Measurements from ENCODE around the gene SDHB. TPM values are rescaled to one million over a fixed set of nuclear protein-coding genes. Genes with fewer than 3 reads are reported as not detected.

Gene SDHB
- polyA plus RNA-seq, 3 donors = 116 to 275 (median 241) TPM

DNA sequence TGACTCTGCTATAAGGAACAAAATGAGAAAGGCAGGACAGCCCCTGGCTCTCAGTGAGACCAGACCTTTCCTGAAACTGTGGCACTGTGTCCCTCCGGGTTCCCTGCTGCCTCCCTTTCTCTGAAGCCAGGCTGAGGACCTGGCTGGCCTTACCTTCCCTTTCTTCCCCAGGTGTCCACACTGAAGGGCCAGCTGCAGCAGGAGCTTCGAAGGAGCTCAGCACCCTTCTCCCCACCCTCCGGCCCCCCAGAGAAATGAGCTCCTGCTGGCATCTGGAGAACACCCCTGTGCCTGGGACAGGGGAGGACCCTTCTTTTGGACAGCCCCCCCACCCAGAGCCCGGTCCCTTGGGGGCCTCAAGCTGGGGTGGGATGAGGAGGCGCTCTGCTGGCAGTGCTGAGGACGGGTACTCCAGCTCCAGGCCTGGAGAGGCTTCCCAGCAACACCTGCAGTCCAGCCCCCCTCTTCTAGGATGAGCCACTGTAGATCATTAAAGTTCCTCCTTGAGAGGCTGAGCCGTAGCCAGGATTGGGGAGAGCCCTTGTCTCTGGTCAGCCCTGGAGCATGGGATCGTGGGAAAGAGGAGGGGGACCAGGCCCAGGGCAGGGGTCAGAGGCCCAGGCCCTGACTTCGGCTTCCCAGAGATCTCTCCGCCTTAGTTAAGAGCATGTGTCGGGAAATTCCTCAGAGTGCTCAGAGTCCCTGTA lies 81.5 kb downstream of the SDHB start:
- H3K27ac ChIP-seq (ENCODE audit: low read depth in 1 of 2, low read length in 2 of 2) = no peak overlapping the region
- H4K20me1 ChIP-seq (ENCODE audit: insufficient read depth, low read length) = no peaks in the 10 kb centered on the region
- Mint-ChIP-seq H3K36me3 (peaks cover 3 to 6% of the 10 kb centered on the region in 2 donors), H3K4me1 (no peaks in the 10 kb centered on the region), H3K27ac (peak overlapping the region in 1 of 7 donors; percentile 13), H3K27me3 (ENCODE audit: low read depth in 3 of 3) (peaks cover 0 to 3% (median 1%) of the 10 kb centered on the region in 3 donors), H3K4me3 (no peak overlapping the region), H3K9me3 (no peaks in the 10 kb centered on the region)
- TF ChIP-seq, protein P1, sequence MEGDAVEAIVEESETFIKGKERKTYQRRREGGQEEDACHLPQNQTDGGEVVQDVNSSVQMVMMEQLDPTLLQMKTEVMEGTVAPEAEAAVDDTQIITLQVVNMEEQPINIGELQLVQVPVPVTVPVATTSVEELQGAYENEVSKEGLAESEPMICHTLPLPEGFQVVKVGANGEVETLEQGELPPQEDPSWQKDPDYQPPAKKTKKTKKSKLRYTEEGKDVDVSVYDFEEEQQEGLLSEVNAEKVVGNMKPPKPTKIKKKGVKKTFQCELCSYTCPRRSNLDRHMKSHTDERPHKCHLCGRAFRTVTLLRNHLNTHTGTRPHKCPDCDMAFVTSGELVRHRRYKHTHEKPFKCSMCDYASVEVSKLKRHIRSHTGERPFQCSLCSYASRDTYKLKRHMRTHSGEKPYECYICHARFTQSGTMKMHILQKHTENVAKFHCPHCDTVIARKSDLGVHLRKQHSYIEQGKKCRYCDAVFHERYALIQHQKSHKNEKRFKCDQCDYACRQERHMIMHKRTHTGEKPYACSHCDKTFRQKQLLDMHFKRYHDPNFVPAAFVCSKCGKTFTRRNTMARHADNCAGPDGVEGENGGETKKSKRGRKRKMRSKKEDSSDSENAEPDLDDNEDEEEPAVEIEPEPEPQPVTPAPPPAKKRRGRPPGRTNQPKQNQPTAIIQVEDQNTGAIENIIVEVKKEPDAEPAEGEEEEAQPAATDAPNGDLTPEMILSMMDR (IDR thresholded peaks at IDR 0.05) = no peak
- no peak for DNase-seq
- no peak overlapping the region for H2AFZ ChIP-seq (ENCODE audit: insufficient read depth, low read depth, low read length, poor library complexity, severe bottlenecking)
- 89% methylated on average over 6 of the region's 11 CpGs for WGBS (ENCODE audit: insufficient coverage)
- H3K4me2 ChIP-seq (replicated peaks; ENCODE audit: extremely low read depth, low read length, poor library complexity, severe bottlenecking) = no peak overlapping the region
- H3K4me3 ChIP-seq (replicated peaks in 1 of 3; ENCODE audit: low read depth in 2 of 3, low read length in 3 of 3) = no peak overlapping the region
- no peaks in the 10 kb centered on the region for H3K79me2 ChIP-seq (ENCODE audit: insufficient read depth, low read length)
- intact Hi-C loops (cut with micrococcal nuclease) = no loop called here
- peaks cover 0 to 4% of the 10 kb centered on the region in 2 donors for H3K36me3 ChIP-seq (replicated peaks in 1 of 2; ENCODE audit: control insufficient read depth in 1 of 2, insufficient read depth in 2 of 2, low read length in 2 of 2)
- H3K9ac ChIP-seq (ENCODE audit: insufficient read depth, low read length, poor library complexity, severe bottlenecking) = no peak overlapping the region
- H3K9me3 ChIP-seq (replicated peaks in 1 of 2; ENCODE audit: control insufficient read depth in 1 of 2, insufficient read depth in 1 of 2, low read length in 2 of 2) = no peaks in the 10 kb centered on the region
- no peaks in the 10 kb centered on the region for H3K4me1 ChIP-seq (ENCODE audit: control insufficient read depth in 1 of 2, insufficient read depth in 2 of 2, low read length in 2 of 2)
- no peaks in the 10 kb centered on the region for H3K27me3 ChIP-seq (ENCODE audit: control insufficient read depth in 2 of 2, insufficient read depth in 2 of 2, low read length in 2 of 2)

DNA sequence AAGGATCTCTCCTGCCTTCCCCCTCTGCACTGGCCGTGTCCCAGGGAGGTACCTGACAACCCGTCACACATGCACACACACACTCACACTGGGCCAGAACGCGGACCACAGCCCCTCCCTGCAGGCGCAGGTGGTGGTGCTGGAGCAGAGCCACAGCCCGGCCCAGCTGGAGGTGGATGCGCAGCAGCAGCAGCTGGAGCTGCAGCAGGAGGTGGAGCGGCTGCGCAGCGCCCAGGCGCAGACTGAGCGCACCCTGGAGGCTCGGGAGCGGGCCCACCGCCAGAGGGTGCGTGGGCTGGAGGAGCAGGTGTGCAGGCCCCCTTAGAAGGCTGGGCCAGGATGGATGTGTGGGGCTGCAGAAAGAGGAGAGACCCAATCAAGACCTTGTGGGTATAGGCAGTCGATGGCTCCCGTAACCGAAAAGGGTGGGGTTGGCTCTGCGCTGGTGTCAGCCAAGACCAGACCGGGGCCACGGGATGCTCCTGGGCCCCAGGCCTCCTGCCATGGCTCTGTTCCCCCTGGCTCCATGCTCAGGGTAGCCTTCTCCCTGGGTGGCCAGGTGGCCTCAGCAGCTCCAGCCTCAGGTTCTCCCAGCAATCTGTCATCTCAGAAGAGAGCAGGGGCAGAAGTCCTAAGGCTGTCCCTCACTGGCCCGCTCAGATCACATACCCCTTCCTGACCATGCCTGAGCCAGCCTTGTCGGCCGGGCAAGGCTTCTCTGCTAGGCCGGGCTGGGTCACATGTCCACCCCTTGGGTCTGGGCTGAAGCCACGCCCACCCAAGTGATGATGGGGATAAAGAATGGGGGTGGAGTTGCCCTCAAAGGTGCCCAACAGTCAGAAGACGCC lies 82.3 kb downstream of the SDHB start:
- no peaks in the 10 kb centered on the region for H3K4me1 ChIP-seq (ENCODE audit: control insufficient read depth in 1 of 2, insufficient read depth in 2 of 2, low read length in 2 of 2)
- Mint-ChIP-seq H3K27me3 (ENCODE audit: low read depth in 3 of 3) (peaks cover 0 to 2% (median 1%) of the 10 kb centered on the region in 3 donors), H3K4me3 (no peak overlapping the region), H3K4me1 (no peaks in the 10 kb centered on the region), H3K27ac (peak overlapping the region in 1 of 7 donors; percentile 13), H3K9me3 (no peaks in the 10 kb centered on the region), H3K36me3 (peaks cover 3 to 6% of the 10 kb centered on the region in 2 donors)
- no peak overlapping the region for H3K4me2 ChIP-seq (replicated peaks; ENCODE audit: extremely low read depth, low read length, poor library complexity, severe bottlenecking)
- TF ChIP-seq, protein P1 (IDR thresholded peaks at IDR 0.05) = no peak
- H3K79me2 ChIP-seq (ENCODE audit: insufficient read depth, low read length) = no peaks in the 10 kb centered on the region
- no peaks in the 10 kb centered on the region for H3K27me3 ChIP-seq (ENCODE audit: control insufficient read depth in 2 of 2, insufficient read depth in 2 of 2, low read length in 2 of 2)
- H3K4me3 ChIP-seq (replicated peaks in 1 of 3; ENCODE audit: low read depth in 2 of 3, low read length in 3 of 3) = no peak overlapping the region
- H3K9ac ChIP-seq (ENCODE audit: insufficient read depth, low read length, poor library complexity, severe bottlenecking) = no peak overlapping the region
- intact Hi-C loops (cut with micrococcal nuclease) = no loop called here
- H2AFZ ChIP-seq (ENCODE audit: insufficient read depth, low read depth, low read length, poor library complexity, severe bottlenecking) = no peak overlapping the region
- no peak for DNase-seq
- H3K36me3 ChIP-seq (replicated peaks in 1 of 2; ENCODE audit: control insufficient read depth in 1 of 2, insufficient read depth in 2 of 2, low read length in 2 of 2) = peaks cover 0 to 4% of the 10 kb centered on the region in 2 donors
- H4K20me1 ChIP-seq (ENCODE audit: insufficient read depth, low read length) = no peaks in the 10 kb centered on the region
- H3K27ac ChIP-seq (ENCODE audit: low read depth in 1 of 2, low read length in 2 of 2) = no peak overlapping the region
- WGBS (ENCODE audit: insufficient coverage) = 92% methylated on average over 27 of the region's 28 CpGs
- H3K9me3 ChIP-seq (replicated peaks in 1 of 2; ENCODE audit: control insufficient read depth in 1 of 2, insufficient read depth in 1 of 2, low read length in 2 of 2) = no peaks in the 10 kb centered on the region

Measured in CD14-positive monocyte (primary cell).